HL-60/S4 treated with retinoic acid at 250 ng/mL for 4 days and 3 days (cell line): ENCODE results near the gene GRIN1.

Experiments
- in situ Hi-C: fragments of 300-500 bp; cut with MboI; formaldehyde crosslinking; loops from 2 replicates; pipeline ENCODE4 v1.7.0; 2022; ENCODE audit warnings: low sequenced_read_pairs

Gene GRIN1

GRCh38 chr9:137189297-137190295 lies 50.6 kb downstream of the GRIN1 start:
- in situ Hi-C loops = no loop called here

- in situ Hi-C loops = no loop called here
Observed at GRCh38 chr9:137190315-137190856, 51.4 kb downstream of the GRIN1 start.

- in situ Hi-C loops = no loop called here
Observed at GRCh38 chr9:137191245-137191644, 52.3 kb downstream of the GRIN1 start.

DNA sequence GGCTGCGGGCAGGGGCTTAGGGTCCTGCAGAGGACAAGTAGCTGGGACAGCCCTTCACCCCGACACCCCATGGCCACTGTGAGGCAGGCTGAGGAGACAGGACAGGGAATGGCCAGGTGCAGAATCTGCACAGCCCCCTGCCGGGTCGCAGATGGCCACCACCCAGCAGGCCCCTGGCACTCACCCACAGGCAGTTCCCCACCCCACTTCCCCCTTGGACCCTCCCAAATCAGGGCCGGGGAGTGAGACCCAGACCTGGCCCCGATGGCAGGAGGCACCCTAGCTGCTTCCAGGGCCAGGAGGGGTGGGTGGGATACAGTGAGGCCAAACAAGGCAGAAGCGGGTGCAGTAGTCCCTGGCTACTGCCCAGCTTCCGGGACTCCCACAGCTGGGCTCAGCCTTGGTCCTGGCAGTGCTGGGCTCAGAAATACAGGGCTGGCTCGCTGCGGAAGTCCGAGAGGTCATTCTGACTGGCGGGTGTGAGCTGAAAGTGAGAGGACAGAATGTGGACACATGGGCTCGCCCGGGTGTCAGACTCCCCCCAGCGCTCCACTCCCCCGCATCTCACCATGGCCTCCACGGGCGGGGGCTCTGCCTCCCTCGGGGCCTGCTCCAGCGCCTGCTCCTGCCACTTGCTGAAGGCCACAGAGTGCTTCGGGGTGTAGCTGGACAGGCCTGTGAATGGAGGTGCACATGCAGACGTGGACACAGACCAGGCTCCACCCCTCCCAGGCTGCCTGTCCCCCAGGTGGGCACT lies 52.9 kb downstream of the GRIN1 start:
- in situ Hi-C loops = no loop called here

GRCh38 chr9:137192448-137192780 lies 53.5 kb downstream of the GRIN1 start:
- in situ Hi-C loops = no loop called here

DNA sequence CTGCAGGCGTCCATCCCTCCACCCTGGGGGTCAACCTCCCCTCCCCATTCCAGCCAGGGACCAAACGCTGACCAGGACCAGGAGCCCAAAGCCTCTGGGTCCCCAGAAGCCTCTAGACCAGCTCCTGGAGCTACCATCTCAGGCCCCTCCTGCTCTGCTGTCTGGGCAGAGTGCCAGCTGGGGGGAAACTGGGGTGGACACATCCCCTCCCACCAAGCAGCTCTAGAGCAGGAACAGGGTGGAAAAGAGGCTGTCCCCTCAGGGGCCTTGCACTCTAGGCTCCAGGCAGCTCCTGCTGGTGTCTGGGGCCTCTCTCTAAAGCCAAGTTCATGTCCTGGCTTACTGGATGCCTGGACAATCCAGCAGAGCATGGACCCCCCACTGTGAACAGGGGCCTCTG lies 53.9 kb downstream of the GRIN1 start:
- in situ Hi-C loops = no loop called here

- in situ Hi-C loops = no loop called here
Observed at GRCh38 chr9:137193771-137194170, 54.8 kb downstream of the GRIN1 start.

DNA sequence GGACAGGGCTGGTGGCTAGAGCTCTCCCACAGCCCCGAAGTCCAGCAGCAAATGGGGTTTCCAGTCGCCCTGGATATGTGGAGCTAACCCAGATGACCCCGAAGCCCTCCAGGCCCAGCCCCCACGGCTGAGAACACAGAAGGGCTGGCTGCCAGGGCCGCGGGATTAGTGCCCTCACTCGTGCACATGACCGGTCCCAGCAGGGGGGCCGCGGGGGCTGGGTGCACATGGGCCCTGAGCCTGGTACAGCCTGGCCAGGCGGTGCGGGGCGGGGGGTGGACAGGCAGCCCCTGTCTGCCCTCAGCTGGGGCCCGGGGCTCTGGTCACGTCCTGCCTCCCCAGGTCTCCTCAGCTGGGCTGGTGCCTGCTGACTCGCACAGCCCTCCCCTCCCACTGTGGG lies 55.4 kb downstream of the GRIN1 start:
- in situ Hi-C loops = no loop called here

DNA sequence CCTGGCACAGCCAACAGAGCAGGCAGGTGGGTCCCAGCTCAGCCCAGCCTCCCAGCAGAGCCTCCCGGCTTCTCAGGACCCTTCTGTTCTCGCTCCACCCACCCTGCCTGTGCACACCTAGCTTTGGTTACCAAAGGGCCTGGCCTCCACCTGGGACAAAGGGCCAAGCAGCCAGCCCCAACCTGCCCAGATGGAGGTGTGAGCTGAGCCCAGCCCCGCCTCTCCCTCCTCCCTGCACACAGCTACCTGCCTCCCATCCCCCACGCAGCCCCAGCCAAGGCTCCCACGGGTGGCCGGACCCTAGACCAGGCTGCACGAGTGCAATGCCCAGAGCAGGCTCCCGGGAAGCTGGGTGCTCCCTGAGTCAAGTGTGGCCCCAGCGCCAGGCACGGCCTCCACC lies 56.0 kb downstream of the GRIN1 start:
- in situ Hi-C loops = no loop called here

DNA sequence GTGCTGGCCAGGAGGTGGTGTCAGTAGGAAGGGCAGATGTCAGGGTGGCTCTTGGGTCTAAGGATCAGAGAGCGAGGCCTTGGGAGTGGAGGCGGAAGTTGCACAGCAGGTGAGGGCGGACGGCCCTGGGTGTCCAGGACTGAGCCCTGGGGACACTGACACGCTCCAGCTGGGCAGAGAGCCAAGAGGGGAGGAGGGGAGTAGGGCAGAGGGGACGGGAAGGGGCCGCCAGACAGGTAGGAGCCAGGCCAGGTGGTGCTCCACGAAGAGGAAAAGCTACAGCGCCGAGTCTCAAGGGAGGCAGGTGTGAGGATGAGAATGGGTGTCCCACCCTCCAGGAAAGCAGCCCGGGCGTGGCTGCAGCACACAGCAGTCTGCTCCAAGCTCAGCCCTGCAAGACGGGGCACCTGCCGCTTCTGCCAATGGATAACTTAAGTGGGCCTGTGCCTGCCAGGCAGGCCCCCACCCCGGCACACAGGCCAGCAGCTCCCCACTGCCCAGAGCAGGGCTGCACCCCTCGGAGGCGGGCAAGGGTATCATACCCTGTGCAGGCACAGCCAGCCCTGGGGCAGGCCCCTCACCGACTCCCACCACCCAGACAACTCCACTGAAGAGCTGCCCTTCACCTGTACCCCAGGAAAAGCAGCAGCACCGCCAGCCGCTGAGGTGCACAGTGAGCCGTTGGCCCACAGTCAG lies 56.7 kb downstream of the GRIN1 start:
- in situ Hi-C loops = no loop called here

DNA sequence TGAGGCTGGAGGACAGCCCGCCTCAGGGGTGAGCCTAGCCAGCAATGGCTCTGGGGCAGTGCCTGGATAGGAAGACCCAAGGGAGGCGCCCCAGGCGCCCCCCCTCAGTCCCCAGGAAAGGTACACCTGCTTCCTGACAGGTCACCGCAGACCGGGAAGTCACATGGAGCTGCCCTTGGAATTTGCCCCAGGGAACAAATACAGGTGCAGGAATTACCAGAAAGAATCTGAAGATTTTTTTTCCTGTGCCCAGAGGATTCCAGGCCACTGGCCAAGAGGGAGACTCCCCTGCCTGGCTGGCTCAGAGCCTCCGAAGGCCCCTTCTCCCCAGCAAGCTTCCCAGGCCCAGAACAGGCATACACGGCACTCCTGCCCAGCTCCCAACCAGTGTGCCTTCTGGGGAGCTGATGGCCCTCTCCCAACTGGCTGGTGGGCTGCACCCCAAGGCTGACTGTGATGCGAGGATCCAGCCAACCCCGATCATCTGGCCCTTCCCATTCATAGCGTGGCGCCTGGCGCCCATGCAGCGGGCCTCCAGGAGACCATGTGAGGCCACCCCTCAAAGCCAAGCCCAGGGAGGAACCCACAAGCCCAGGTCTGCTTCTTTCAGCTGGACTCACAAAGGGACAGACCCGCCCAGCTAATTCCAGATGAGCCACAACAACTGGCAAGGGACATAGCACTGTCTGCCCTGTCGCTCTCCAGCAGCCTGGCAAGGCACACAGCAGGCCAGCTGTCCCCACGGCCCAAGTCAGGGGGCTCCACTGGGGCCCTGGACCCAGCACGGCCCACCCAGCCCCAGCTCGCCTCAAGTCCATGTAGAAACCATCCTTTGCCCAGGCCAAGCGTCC lies 59.3 kb downstream of the GRIN1 start:
- in situ Hi-C loops = no loop called here

DNA sequence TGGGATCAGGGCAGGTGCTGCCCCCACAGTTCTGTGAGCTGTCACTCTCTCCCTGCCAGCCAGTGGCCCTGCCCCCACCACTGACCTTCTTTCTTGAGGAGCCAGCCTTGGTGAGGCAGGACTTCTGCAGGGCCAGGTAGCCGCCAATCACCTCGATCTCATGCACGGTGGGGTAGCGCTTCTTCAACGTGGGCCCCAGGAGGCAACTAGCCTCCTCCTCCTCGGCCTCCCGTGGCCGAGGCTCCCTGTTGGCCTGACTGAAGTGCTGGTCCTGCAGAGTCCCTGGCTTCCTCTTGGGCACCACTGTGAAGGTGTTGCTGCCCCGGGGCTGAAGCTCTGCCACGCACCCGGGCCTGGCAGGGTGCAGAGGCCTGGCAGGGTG lies 59.9 kb downstream of the GRIN1 start:
- in situ Hi-C loops = no loop called here

GRCh38 chr9:137199411-137200121 lies 60.6 kb downstream of the GRIN1 start:
- in situ Hi-C loops = no loop called here

GRCh38 chr9:137200311-137201204 lies 61.6 kb downstream of the GRIN1 start, which contains the start of gene TPRN:
TPRN (minus strand) TSS chr9:137200741; CDS start chr9:137200711, 30 bp downstream.
- in situ Hi-C loops = no loop called here

DNA sequence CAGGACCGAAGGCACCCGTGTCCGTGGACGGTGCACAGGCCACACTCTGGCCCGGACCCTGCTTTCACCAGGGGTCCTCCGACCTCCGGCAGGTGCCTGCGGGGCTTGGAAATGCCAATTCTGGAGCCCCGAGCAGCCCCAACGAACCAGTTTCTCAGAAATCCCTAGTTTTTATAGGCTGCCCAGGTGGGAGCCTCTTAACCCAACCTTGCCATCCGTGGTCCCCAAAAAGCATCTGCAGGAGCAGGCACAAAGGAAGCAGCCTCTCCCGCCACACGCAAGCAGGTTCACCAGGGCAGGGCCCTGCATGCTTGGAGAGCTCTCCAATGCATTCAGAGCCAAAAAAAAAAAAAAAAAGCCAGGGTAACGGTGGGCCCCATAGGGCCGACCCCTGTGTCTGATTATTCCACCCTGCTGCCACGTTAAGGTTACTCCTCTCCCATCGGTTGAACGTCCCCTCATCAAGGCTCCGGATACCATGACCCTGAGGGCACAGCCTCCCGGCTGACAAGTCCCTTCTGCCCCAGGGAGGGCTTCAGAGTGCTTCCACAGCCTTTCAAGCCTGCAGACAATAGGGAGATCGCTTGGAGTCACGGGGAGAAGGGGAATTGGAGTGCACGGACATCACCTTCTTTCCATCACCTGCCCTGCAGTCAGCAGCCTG lies 62.4 kb downstream of the GRIN1 start:
- in situ Hi-C loops = no loop called here

- in situ Hi-C loops = no loop called here
Observed at GRCh38 chr9:137202966-137203365, 64.0 kb downstream of the GRIN1 start.

- in situ Hi-C loops = no loop called here
Observed at GRCh38 chr9:137204731-137205125, 65.8 kb downstream of the GRIN1 start.
